HS-5 (cell line): ENCODE results near the gene NAP1L4.

ENCODE experiments used
- DNase-seq: peaks from one replicate; pipeline ENCODE4 v3.0.0-alpha.2; 2012; ENCODE audit warnings: low read depth

Gene NAP1L4

DNA sequence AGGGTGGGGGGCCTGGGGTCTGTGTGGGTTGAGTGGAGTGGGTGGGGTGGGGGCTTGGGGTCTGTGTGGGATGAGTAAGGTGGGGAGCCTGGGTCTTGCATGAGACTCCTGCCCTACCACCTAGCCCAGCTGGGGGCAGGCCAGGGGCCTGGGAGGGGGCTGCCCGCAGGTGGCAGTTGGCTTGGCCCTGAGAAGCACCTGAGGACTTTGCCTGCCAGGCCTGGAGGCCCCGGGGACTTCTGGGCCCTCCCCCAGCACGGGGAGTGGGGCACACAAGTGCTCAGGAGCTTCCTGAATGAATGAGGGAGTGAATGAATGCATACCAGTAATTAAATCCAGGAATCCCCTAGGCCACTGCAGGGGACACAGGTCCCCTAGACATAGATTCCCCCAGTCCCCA lies 69.5 kb downstream of the NAP1L4 start:
- DNase-seq: no peak

GRCh38 chr11:2921742-2922493 lies 70.2 kb downstream of the NAP1L4 start:
- no peak for DNase-seq

GRCh38 chr11:2921261-2921660 lies 70.9 kb downstream of the NAP1L4 start:
- DNase-seq: no peak

DNA sequence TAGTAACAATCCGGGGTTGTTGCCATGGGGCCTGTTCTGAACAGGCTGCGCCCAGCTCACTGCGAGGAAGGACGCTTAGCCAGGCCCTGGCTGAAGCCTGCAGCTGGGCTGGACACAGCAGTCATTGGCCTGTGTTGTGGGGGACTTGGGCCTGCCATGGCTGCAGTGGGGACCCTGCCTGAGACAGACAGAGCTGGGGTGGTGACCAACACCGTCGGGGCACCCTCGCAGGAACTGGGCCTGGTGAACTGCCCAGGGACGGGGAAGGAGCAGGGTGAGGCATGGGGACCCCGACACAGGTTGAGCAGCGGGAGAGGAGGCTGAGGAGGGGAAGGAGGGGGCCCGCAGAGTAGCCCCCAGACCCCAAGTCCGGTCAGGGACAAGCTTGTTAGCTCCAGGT lies 71.8 kb downstream of the NAP1L4 start:
- DNase-seq: no peak

- no peak for DNase-seq
Measured at GRCh38 chr11:2919837-2920236, 72.3 kb downstream of the NAP1L4 start.

- no peak for DNase-seq
Measured at GRCh38 chr11:2919188-2919587, 72.9 kb downstream of the NAP1L4 start.

DNA sequence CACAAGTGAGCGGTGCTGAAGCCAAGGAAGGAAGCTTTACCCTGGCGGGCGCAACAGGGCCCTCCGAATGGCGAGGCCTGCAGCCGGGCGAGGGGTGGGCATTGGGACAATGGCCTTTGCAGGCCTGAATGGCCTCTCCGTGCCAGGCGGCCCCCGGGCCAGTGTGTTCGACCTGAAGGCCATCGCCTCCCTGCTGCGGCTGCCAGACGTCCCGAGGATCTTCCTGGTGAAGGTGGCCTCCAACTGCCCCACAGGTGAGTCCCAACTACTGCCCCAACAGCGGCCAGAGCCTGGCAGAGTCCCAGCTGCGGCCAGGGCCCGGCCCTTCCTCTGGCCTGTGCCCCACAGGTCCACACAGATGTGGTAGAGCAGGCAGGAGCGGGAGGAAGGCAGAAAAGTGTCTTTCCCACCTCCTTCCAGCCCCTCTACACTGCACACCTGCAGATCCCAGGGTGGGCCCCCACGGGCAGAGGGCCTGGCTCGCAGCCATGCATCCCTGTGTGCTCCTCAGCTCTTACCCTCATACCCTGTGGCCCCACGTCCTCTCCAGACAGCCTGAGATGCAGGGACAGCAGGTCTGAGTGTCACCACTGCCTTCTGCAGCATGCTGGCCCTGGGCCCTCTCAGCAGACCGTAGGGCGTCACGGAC lies 74.2 kb downstream of the NAP1L4 start:
- no peak for DNase-seq

- no peak for DNase-seq
Measured at GRCh38 chr11:2916892-2917645, 75.1 kb downstream of the NAP1L4 start.

DNA sequence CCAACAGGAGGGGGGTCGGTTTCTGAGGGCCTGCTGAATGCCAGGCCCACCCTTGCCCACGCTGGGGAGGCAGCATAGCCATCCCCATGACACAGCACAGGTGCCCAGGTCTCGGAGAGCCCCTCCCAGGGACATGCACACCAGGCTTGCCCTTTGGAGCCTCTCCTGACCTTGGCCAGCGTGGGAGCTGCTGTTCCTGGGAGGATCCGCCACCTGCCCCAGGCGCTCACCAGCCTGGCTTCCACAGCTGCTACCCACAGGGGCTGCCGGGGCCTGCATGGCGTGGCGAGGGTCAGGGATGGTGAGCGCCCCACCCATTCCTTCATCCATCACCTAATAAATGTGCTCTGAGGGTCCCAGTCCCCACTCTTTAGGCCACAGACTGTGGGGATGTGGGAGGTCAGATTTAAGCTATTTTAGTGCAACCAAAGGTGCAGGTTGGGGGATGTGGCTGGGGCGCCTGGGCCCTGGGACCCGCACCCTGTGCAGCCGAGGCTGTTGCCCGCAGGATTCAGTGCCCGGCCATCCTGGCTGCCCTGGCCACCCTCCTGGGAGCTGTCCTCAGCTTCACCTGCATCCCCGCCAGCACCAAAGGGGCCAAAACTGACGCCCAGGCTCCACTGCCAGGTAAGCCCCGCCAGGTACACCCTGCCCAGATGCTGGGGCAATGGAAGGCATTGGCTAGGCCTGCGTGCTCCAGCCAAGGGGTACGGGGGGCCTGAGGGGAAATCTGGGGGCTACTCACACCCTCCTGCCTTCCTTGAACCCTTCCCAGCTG lies 75.8 kb downstream of the NAP1L4 start:
- DNase-seq: no peak

- DNase-seq: no peak
Measured at GRCh38 chr11:2915473-2915872, 76.7 kb downstream of the NAP1L4 start.

GRCh38 chr11:2914455-2915195 lies 77.5 kb downstream of the NAP1L4 start:
- DNase-seq: no peak

- no peak for DNase-seq
Measured at GRCh38 chr11:2913776-2914175, 78.4 kb downstream of the NAP1L4 start.

DNA sequence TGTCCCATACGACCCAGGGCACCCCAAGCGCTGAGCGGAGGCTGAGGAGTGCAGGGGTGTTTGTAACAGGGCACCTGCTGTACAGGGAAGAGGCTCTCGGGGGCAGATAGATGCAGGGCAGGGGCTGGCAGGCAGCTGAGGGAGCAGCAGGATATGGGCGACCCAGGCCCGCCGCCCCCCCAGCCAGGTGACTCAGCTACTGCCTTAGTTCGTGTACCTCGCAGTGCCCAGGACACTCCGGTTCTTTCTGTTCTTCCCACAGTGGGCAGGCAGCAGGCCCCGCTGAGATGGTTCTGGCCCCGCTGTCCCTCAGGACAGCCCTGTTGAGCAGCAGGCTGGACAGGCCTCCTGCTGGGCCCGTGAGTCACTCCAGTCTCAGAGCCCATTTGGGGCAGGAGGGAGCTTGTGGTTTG lies 79.1 kb downstream of the NAP1L4 start:
- no peak for DNase-seq

GRCh38 chr11:2912498-2912897 lies 79.6 kb downstream of the NAP1L4 start:
- no peak for DNase-seq

DNA sequence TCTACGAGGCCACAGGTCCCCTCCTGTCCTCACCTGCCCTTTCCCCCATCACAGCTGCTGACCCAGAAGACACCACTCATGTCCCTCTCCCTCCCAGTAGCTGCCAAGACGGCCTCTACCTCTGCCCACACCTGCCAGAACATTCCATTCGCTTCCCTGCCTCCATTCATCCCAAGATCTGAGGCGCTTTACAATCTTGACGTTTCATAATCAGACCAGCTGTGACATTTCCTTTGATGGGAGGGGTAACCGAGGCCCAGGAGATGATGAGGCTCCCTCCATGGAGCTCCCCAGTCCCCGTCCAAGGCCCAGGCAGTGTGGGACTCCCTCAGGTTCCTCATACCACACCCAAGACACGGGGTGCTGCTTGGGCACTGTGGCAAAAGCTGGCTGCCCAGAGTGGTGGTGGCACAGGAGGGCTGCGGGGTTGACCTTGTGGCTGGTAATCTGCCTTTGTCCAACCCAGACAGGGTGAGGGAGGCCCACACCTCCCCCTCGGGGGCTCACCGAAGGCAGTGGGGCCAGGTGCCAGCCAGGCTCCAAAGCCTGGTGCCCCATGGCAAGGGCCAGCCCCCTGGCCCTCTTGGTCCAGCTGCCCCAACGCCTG lies 80.2 kb downstream of the NAP1L4 start:
- no peak for DNase-seq

GRCh38 chr11:2911088-2911784 lies 80.9 kb downstream of the NAP1L4 start:
- DNase-seq: no peak

- no peak for DNase-seq
Measured at GRCh38 chr11:2910401-2910955, 81.7 kb downstream of the NAP1L4 start.

DNA sequence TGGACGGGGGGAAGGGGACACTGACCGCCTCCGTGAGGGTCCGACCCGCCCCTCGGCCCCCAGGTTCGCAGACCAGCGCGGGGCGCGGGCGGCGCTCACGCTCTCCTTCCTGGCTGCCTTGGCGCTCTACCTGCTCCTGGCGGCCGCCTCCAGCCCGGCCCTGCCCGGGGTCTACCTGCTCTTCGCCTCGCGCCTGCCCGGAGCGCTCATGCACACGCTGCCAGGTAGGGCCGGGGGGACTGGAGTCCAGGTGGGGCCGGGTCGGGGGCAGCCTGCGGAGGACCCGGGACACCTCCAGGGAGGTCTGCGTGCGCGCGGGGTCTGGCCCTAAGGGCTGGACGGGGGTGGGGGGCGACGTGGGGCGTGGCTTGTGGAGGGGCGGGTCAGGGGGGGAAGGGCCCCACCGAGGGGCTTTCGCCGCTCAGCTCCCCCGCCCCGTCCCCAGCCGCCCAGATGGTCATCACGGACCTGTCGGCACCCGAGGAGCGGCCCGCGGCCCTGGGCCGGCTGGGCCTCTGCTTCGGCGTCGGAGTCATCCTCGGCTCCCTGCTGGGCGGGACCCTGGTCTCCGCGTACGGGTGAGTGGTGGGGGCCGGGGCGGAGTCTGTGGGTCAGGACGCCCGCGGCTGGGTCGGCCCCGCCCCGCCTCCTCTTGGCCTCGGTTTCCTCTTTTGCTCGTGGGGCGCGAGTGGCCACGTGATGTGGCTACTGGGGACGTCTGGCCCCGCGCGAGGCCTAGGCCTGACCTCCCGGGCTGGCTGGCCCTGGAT lies 82.8 kb downstream of the NAP1L4 start:
- DNase-seq: no peak

GRCh38 chr11:2908130-2908529 lies 84.0 kb downstream of the NAP1L4 start:
- no peak for DNase-seq
